PC-3 (cell line): ENCODE results near the gene SPSB4. TPM values are rescaled to one million over a fixed set of nuclear protein-coding genes. Genes with fewer than 3 reads are reported as not detected.
A peak's percentile ranks its signal among the peaks of the same experiment; 100 is the strongest.

Experiments used
- ATAC-seq: fragments of 200-7000 bp; cut with Tn5 transposase; 2 replicates; pipeline ENCODE4 v1.9.1; 2020; ENCODE audit warnings: mild to moderate bottlenecking, moderate library complexity
- BruUV-seq: library from RNA; stranded (reverse); fragments of 400-500 nt; replicated peaks from 2 replicates; lab custom pipeline; 2021; lab: Mats Ljungman, UMichigan
- CTCF ChIA-PET: fragments of 300-600 bp; sonication (Branson Sonifier 250); formaldehyde crosslinking; loops from one replicate; lab custom pipeline; 2022; ENCODE audit warnings: antibody characterized with exemption; lab: Charles Lee
- POLR2A ChIA-PET: fragments of 300-600 bp; sonication (Branson Sonifier 250); formaldehyde crosslinking; loops from one replicate; lab custom pipeline; 2022; ENCODE audit warnings: antibody characterized with exemption; ENCODE audit not compliant: unreplicated experiment; lab: Charles Lee
- DNase-seq: peaks from one replicate; pipeline ENCODE4 v3.0.0-alpha.2; 2015
- H2AFZ ChIP-seq: fragments of 300-600 bp; sonication (generic); 2 replicates; pipeline ENCODE4 v1.6.0; 2016; ENCODE audit warnings: antibody characterized with exemption, low read length
- H3F3A ChIP-seq: fragments of 300-600 bp; sonication (generic); one replicate; pipeline ENCODE4 v1.6.0; 2017; ENCODE audit warnings: antibody characterized with exemption, low read length, control low read depth, mild to moderate bottlenecking; ENCODE audit not compliant: unreplicated experiment
- H3K27ac ChIP-seq: fragments of 300-600 bp; sonication (generic); 2 replicates; pipeline ENCODE4 v1.5.1; 2016; ENCODE audit warnings: mild to moderate bottlenecking, low read length
- H3K27me3 ChIP-seq: fragments of 300-600 bp; sonication (generic); 2 replicates; pipeline ENCODE4 v1.6.1; 2016; ENCODE audit warnings: low read length, mixed read lengths
- H3K36me3 ChIP-seq: fragments of 300-600 bp; sonication (generic); 2 replicates; pipeline ENCODE4 v1.6.1; 2016; ENCODE audit warnings: low read depth, mixed run types, low read length, mixed read lengths
- H3K4me1 ChIP-seq: fragments of 300-600 bp; sonication (generic); 2 replicates; pipeline ENCODE4 v1.5.1; 2016; ENCODE audit warnings: low read length; ENCODE audit not compliant: insufficient read depth
- H3K4me2 ChIP-seq: fragments of 300-600 bp; sonication (generic); 2 replicates; pipeline ENCODE4 v1.6.0; 2016; ENCODE audit warnings: low read length
- H3K4me3 ChIP-seq: fragments of 300-600 bp; sonication (generic); 2 replicates; pipeline ENCODE4 v1.5.1; 2016; ENCODE audit warnings: mild to moderate bottlenecking, low read length, mixed read lengths
- H3K79me2 ChIP-seq: fragments of 300-600 bp; sonication (generic); 2 replicates; pipeline ENCODE4 v1.6.1; 2017; ENCODE audit warnings: low read length, mixed read lengths
- H3K9ac ChIP-seq: fragments of 300-600 bp; sonication (generic); 2 replicates; pipeline ENCODE4 v1.6.0; 2016; ENCODE audit warnings: mild to moderate bottlenecking, low read length
- H3K9me2 ChIP-seq: fragments of 300-600 bp; sonication (generic); replicated peaks from 2 replicates; pipeline ENCODE4 v1.6.1; 2016; ENCODE audit warnings: mixed run types, low read length, mixed read lengths
- H3K9me3 ChIP-seq: fragments of 300-600 bp; sonication (generic); 2 replicates; pipeline ENCODE4 v1.6.1; 2016; ENCODE audit warnings: low read length, mixed read lengths
- H4K20me1 ChIP-seq: fragments of 300-600 bp; sonication (generic); 2 replicates; pipeline ENCODE4 v1.6.1; 2016; ENCODE audit warnings: low read length, mixed read lengths
- CTCF ChIP-seq: fragments of 300-600 bp; sonication (generic); conservative IDR thresholded peaks from 2 replicates; pipeline ENCODE4 v1.5.1; 2017; ENCODE audit warnings: antibody characterized with exemption, low read depth, mild to moderate bottlenecking, low read length
- EZH2 ChIP-seq: fragments of 300-600 bp; sonication (generic); IDR thresholded peaks from one replicate; pipeline ENCODE4 v1.6.1; 2017; ENCODE audit warnings: antibody characterized with exemption, mild to moderate bottlenecking, low read length; ENCODE audit not compliant: unreplicated experiment
- EZH2phosphoT487 ChIP-seq: fragments of 300-600 bp; sonication (generic); IDR thresholded peaks from 2 replicates; pipeline ENCODE4 v1.6.1; 2018; ENCODE audit warnings: mild to moderate bottlenecking, antibody characterized with exemption, low read length, borderline replicate concordance
- intact Hi-C: fragments of 100-400 bp; cut with micrococcal nuclease; formaldehyde crosslinking; loops from 2 replicates; pipeline ENCODE4 v1.9.0; 2023
- total RNA-seq: library from RNA; depleted of rRNA; stranded (reverse); fragments of >200 nt; gene quantifications from 2 replicates; pipeline ENCODE4 v1.2.3, GENCODE V29; 2014

Gene SPSB4
- total RNA-seq, 1 experiment from 2014 or later: not detected

DNA sequence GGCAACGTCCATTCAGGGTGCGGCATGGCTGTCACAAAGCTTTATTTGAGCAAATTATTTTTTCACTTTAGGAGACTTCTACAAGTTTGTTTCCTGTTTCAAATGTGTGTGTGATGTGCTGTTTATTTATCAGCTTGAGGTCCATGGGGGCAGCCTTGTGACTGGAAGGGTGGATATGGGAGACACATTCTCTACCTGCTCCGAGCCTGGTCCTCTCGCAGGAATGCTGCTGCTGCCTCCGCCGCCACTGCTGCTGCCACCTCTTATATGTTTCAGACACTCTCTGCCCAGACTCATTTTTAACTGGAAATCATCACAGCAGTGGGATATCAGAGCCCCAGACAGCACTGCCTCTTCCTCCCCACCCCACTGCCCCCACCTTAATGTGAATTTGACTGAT, 97.0 kb downstream of the SPSB4 start:
- ChIA-PET POLR2A (no interaction called here), CTCF (no interaction called here)
- ATAC-seq (no peak), DNase-seq (no peak)
- peaks cover 5% of the 10 kb centered on the region; the same call in 1 of the 2 replicates for H3K4me1 ChIP-seq
- no peak overlapping the region for H2AFZ ChIP-seq
- no peaks in the 10 kb centered on the region for H3K36me3 ChIP-seq
- no peaks in the 10 kb centered on the region for H4K20me1 ChIP-seq
- 0 out of 2 replicates have a peak overlapping the region, but pooled peaks have one; percentile 5 for H3K4me2 ChIP-seq
- no peaks in the 10 kb centered on the region for H3K9me2 ChIP-seq
- no peaks in the 10 kb centered on the region for H3K79me2 ChIP-seq
- no peaks in the 10 kb centered on the region for H3F3A ChIP-seq
- TF ChIP-seq EZH2phosphoT487: no peak
- no peak for TF ChIP-seq EZH2
- TF ChIP-seq CTCF: no peak
- intact Hi-C loops: no loop called here
- H3K9ac ChIP-seq: no peak overlapping the region
- H3K9me3 ChIP-seq: no peaks in the 10 kb centered on the region
- no peak overlapping the region for H3K4me3 ChIP-seq
- no TSS peak for BruUV-seq
- H3K27me3 ChIP-seq: no peaks in the 10 kb centered on the region
- no peak overlapping the region for H3K27ac ChIP-seq

- Histone ChIP-seq H3K27ac (no peak overlapping the region), H2AFZ (no peak overlapping the region), H3K4me2 (no peak overlapping the region), H3K9ac (no peak overlapping the region), H3K4me3 (no peak overlapping the region), H3K9me2 (no peaks in the 10 kb centered on the region), H3K4me1 (peaks cover 5% of the 10 kb centered on the region; the same call in 1 of the 2 replicates), H3K9me3 (no peaks in the 10 kb centered on the region), H3K36me3 (no peaks in the 10 kb centered on the region), H3F3A (no peaks in the 10 kb centered on the region), H3K79me2 (no peaks in the 10 kb centered on the region), H3K27me3 (no peaks in the 10 kb centered on the region), H4K20me1 (no peaks in the 10 kb centered on the region)
- no peak for DNase-seq
- TF ChIP-seq CTCF (no peak), EZH2 (no peak), EZH2phosphoT487 (no peak)
- ChIA-PET CTCF (no interaction called here), POLR2A (no interaction called here)
- no TSS peak for BruUV-seq
- intact Hi-C loops: no loop called here
- no peak for ATAC-seq
These were observed 97.6 kb downstream of the SPSB4 start for GRCh38 chr3:141148770-141149169.

DNA sequence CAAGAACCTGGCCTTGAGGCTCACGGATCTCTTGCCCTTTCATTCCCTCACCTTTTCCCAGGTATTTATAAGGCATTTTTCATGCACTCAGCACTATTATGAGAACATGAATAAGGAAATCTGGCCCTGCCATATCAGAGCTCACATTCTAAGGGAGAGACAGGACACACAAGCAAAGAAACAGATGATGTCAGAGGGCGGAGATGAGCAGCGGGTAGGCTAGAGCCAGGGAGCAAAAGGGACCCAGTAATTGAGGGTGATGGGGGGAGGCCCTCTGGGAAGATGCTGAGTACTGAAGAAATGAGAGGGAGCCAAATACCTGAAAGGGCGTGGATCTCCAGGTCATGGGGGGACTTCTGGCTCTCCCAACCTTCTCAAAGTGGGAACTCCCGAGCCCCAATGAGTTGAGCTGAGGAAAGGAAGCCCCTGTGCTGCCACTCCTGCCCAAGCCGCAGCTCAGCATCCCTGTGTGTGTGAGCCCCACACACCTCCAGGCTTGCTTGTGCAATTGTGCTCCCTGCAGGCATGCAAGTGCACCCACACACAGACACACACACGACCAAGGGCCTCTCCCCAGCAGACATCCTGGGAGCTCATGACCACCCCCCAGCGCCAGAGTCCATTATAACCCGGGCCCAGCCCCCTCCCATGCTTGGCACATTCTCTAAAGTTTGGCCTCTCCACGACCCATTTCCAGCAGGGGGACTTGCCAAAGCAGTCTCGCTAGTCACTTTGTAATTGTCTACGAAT, 99.1 kb downstream of the SPSB4 start:
- H3K4me3 ChIP-seq: no peak overlapping the region
- no TSS peak for BruUV-seq
- H3K27me3 ChIP-seq: no peaks in the 10 kb centered on the region
- no peaks in the 10 kb centered on the region for H3K79me2 ChIP-seq
- ATAC-seq (no peak), DNase-seq (no peak)
- no peaks in the 10 kb centered on the region for H3K9me2 ChIP-seq
- H2AFZ ChIP-seq: no peak overlapping the region
- ChIA-PET CTCF (no interaction called here), POLR2A (no interaction called here)
- no peaks in the 10 kb centered on the region for H3K9me3 ChIP-seq
- no peaks in the 10 kb centered on the region for H4K20me1 ChIP-seq
- TF ChIP-seq CTCF: no peak
- no peak for TF ChIP-seq EZH2phosphoT487
- no peak for TF ChIP-seq EZH2
- no peaks in the 10 kb centered on the region for H3F3A ChIP-seq
- H3K4me1 ChIP-seq: peaks cover 5% of the 10 kb centered on the region; the same call in 1 of the 2 replicates
- intact Hi-C loops: no loop called here
- no peaks in the 10 kb centered on the region for H3K36me3 ChIP-seq
- H3K9ac ChIP-seq: no peak overlapping the region
- H3K4me2 ChIP-seq: no peak overlapping the region
- H3K27ac ChIP-seq: no peak overlapping the region
